C4-2B (cell line): ENCODE data around the gene FSIP1.

ENCODE experiments used
- CTCF ChIP-seq: fragments of 450-650 bp; conservative IDR thresholded peaks from 2 replicates; pipeline ENCODE4 v1.5.1; 2017; ENCODE audit warnings: mild to moderate bottlenecking
- ZFX ChIP-seq: fragments of 450-650 bp; IDR thresholded peaks from 2 replicates; pipeline ENCODE4 v1.6.1; 2017

GRCh38 chr15:39667382-39668127 is 115.1 kb downstream of the FSIP1 start:
- TF ChIP-seq CTCF (no peak), ZFX (no peak)
